HAP-1 (cell line): ENCODE data around the gene DENND1B.

Experiments used
- DNase-seq, 2 experiments: peaks; one replicate each; pipeline ENCODE4 v3.0.0-alpha.2; 2016 to 2020; ENCODE audit warnings: low spot score in 2 of 2
- H3K27me3 ChIP-seq: fragments of 250-450 bp; sonication (Bioruptor Pico); 2 replicates; pipeline ENCODE4 v1.5.1; 2020; ENCODE audit warnings: low read depth, mild to moderate bottlenecking, moderate library complexity
- H3K36me3 ChIP-seq: fragments of 250-450 bp; sonication (Bioruptor Pico); replicated peaks from 2 replicates; pipeline ENCODE4 v1.5.1; 2020; ENCODE audit warnings: mild to moderate bottlenecking
- H3K4me1 ChIP-seq: fragments of 250-450 bp; sonication (Bioruptor Pico); 2 replicates; pipeline ENCODE4 v1.5.1; 2020; ENCODE audit warnings: mild to moderate bottlenecking
- H3K4me3 ChIP-seq: fragments of 250-450 bp; sonication (Bioruptor Pico); 2 replicates; pipeline ENCODE4 v1.5.1; 2020; ENCODE audit warnings: mild to moderate bottlenecking, moderate library complexity
- H3K9me3 ChIP-seq: fragments of 250-450 bp; sonication (Bioruptor Pico); 2 replicates; pipeline ENCODE4 v1.5.1; 2020; ENCODE audit warnings: mild to moderate bottlenecking, moderate library complexity
- in situ Hi-C: fragments of 300-500 bp; cut with MboI; formaldehyde crosslinking; loops from 3 replicates; pipeline ENCODE4 v1.14.3; 2020; ENCODE audit warnings: low sequenced_read_pairs, inconsistent platforms, mixed read lengths

DENND1B gene

GRCh38 chr1:197462539-197462938 lies 312.7 kb downstream of the DENND1B start:
- DNase-seq = no peak
- Histone ChIP-seq H3K4me3 (no peak overlapping the region), H3K36me3 (no peaks in the 10 kb centered on the region), H3K27me3 (no peaks in the 10 kb centered on the region), H3K4me1 (no peaks in the 10 kb centered on the region), H3K9me3 (no peaks in the 10 kb centered on the region)
- in situ Hi-C loops = no loop called here
